Uterus (tissue), 2 donors: Measurements from ENCODE around the gene RASD1.

Source experiments
- CTCF ChIP-seq, 4 experiments: fragments of 200-600 bp in 2 of 4; fragments of 450-650 bp in 2 of 4; sonication (generic) in 2 of 4; IDR thresholded peaks; one replicate each; pipeline ENCODE4 v1.5.1; 2016 to 2019; ENCODE audit warnings: antibody characterized with exemption in 4 of 4, mild to moderate bottlenecking in 2 of 4, moderate library complexity in 1 of 4
- POLR2A ChIP-seq, 2 donors: fragments of 450-650 bp; IDR thresholded peaks; one replicate each; pipeline ENCODE4 v1.6.1; 2016; ENCODE audit warnings: antibody characterized with exemption in 2 of 2, mild to moderate bottlenecking in 1 of 2, moderate library complexity in 1 of 2

GRCh38 chr17:17540935-17541639 is 44.9 kb upstream of the RASD1 start:
- TF ChIP-seq CTCF (IDR thresholded peaks at IDR 0.05), result no peak
- no peak for TF ChIP-seq POLR2A (IDR thresholded peaks at IDR 0.05)
